Inflammatory macrophage (primary cell): ENCODE measurements around the gene MAP2K7.
"Not testable (repeated sequence)": the region's sequence is repeated elsewhere in the genome, so short reads cannot be mapped to it uniquely, and the experiment has no call there.

Experiments used
- DNase-seq, 2 donors: peaks; one replicate each; pipeline ENCODE4 v3.0.0-alpha.2; 2020 to 2022

The MAP2K7 gene

DNA sequence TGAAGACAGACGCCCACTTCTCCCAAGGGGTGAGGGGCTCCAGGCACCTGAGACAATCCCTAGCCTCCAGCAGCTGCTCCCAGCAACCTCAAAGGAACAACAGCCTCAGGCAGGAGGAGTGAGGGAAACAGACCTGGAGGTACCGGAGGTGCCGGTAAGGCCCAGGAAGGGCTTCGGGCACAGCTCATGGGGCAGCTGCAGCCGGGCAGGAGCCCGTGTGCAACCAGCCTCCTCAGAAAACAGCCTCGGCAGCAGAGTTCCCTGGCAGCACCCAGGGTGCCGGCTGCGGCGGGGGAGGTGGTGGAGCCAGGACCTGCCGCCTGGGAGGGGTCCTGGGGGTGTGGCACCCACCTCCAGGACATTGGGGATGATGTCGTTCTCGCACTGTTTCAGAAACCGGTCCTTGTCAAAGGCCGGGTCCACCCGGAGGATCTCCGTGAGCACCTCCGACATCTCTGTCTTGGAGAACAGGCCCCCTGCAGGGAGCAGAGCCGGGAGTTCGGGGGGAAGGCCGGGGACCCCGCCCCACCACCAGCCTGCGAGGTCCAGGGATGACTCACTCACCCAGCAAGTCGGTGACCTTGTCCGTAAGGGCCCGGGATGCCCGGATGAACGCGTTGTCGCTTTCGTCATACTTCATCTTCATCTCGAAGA is 28.7 kb downstream of the MAP2K7 start:
- no peak for DNase-seq

DNA sequence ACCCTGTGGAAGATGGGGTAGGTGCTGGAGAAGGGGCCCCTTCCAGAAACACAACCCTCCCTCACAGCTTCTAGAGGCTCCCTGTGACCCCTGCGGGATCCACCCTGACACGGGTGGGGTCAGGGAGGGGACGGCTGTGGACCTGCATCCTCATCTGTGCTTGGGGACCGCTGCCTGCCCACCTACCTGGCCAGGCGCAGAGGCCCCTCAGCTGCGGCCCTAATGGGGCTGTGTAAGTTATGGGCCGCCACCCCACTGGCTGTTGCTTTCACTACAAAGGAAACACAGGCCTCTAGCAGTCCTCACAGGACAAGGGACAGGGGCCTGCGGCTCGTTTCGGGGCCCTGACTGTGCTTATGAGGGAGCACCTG is 29.2 kb downstream of the MAP2K7 start:
- DNase-seq, result no peak

GRCh38 chr19:7933411-7933810 is 29.7 kb downstream of the MAP2K7 start:
- DNase-seq, result no peak

DNA sequence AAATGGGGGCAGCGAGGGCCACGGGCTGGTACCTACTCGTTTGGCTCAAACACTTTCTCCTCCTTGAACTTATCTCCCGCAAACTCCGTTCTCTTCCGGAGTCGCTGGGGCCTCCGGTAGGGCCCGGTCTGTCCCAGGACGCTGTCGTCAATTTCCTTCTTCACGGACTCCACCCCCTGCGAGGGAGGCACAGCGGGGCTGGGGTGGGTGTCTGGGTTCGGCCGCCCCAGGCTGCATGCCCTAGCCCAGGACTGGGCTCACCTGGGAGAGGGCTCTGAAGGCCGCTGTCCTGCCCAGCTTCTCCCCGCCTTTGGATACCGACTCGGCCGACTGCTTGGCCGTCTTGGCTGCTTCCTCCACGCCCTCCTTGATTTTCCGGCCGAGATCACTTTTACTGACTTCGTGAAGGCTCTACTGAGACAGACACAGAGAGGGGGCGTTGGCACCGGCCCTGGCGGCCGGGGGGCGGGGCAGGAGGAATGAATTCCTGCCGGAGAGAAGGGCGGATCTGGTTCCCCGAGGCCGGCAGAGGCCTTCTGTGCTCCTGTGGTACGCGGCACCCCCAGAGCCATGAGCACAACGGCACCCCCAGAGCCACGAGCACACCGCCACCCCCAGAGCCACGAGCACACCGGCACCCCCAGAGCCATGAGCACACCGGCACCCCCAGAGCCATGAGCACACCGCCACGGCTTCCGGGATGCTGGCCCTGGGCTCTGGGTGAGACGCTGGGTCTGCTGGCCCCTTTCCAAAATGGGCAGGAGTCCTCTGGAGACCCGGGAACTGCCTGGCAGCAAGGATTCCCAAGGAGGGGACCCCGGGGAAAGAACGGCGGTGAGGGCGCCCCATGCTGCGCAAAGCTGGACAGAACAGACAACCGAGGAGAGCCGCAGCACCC is 30.4 kb downstream of the MAP2K7 start:
- DNase-seq, result no peak

DNA sequence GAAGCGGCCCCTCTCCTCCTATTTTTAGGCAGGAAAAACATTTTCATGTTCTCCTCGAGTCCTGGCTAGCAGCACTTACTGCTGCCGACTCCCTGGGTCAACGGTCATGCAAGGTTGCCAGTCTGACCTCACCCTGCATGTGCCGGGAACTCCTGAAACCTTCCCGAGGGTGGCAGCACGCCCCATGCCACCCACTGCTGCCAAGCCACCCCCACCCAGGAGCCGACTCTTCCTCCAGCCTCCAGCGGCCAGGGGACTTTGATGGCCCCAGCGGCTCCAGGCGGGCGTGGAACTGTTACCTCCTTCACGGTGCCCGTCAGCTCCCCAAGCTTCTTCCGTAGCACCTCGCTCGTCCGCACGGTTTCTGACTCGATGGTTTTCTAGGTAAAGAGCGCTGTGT is 31.1 kb downstream of the MAP2K7 start:
- no peak for DNase-seq

- no peak for DNase-seq
These were observed 37.2 kb downstream of the MAP2K7 start for GRCh38 chr19:7940841-7941240.

DNA sequence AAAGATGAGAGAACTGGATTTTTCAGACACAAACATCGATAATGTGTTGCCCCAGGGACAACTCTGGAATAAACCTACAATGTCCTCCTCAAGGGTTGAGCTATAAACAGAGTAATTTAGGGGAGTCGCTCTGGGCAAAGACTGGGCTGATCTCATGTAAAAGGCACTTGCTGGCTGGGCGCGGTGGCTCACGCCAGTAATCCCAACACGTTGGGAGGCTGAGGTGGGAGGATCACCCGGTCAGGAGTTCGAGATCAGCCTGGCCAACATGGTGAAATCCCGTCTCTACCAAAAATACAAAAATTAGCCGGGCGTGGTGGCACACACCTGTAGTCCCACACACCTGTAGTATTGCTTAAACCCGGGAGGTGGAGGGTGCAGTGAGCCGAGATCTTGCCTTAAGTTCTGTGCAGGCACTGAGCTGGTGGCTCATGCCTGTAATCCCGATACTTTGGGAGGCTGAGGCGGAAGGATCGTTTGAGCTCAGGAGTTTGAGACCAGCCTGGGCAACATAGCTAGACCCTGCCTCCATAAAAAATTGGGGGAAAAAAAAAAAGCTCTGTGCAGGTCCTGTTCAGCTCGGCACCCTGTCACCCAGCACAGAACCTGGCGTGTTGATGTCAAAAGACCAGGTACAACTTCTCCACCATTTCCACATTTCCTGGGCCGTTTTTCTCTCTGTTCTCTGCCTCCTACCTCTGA is 38.4 kb downstream of the MAP2K7 start:
- no peak for DNase-seq

GRCh38 chr19:7942981-7943443 is 39.3 kb downstream of the MAP2K7 start:
- DNase-seq, result no peak

- peak; percentile 100 for DNase-seq
These were observed 39.9 kb downstream of the MAP2K7 start, which contains the start of gene TIMM44 for GRCh38 chr19:7943444-7944176. Gene TIMM44 (minus strand): TSS chr19:7943666. CDS start chr19:7943651, 15 bp downstream.

DNA sequence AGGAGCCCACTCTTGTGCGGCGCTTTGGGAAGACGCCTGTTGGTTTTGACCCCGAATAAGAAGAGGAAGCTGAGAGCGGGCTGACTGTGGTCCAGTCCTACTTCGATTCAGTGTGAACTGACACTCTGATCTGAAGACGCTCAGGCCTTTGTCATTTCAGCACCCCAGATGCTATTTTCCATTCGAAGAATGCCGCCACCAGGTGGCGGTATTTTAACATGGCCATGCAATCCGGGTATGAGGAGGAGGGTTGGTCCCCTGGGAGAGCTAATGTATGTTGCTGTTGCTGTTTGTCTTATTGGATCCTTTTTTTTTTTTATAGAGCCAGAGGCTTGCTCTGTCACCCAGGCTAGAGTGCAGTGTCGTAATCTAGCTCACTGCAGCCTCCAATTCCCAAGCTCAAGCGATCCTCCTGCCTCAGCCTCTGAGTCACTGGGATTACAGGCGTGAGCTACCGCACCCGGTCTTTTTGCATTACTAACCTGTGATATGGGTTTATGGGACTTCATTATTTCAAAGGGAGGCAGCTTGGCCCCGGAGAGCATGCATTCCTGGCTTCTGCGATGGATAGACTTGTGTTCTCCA is 40.6 kb downstream of the MAP2K7 start:
- DNase-seq, result peak; percentile 92 to 94

DNA sequence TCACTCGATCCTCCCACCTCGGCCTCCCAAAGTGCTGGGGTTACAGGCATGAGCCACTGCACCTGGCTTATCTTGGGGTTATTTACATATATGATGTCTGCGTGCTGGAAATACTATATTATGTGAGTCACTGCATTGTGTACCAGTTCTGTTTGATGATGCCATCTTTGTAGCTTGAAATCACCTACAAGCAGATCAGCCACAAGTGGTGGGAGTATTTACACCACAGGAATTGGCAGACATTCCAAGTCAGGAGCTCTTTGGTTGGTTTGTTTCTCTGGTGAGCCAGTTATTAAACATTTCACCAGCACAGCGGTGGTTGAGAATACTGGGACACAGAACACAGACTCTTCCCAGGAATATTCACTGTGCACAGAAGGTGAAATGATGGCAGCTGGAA is 44.3 kb downstream of the MAP2K7 start:
- DNase-seq, result peak in 1 of 2 donors; percentile 20

DNA sequence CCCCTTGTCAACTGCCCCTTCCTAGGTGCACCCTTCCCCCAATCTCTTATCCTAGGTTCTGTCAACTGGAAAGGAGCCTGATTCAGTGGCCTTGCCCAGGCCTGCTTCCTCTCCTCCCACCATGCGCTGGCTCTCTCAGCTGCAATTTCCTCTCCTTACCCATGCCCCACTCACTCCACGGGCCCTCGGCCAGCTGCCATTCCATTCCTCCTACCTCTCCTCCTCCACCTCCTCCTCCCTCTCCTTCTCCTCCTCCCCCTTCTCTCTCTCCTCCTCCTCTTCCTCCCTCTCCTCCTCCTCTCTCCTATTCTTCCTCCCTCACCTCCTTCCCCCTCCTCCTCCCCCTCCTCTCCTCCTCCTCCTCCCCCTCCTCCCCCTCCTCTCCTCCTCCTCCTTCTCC is 49.4 kb downstream of the MAP2K7 start:
- DNase-seq, result peak; percentile 53 to 72

- DNase-seq, result peak in 1 of 2 donors; percentile 7
These were observed 49.9 kb downstream of the MAP2K7 start for GRCh38 chr19:7953576-7953975.

DNA sequence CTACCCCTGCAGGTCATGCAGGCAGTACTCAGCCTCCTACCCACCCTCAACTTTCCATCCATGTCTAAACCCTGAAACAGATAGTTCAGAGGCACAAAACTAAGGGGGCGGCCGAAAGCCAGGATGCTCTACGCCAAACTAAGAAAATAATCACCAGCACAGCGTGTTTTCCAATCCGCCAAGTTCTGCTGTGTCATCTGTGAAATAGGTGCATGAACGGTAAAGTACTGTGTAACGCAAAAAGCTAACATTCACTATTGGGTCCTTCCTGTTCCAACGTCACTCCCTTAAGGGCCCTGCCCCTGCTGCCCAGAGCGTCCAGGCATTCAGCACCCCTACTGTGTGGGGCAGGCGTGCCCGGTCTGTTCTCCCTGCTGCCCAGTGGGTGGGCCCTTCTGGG is 52.0 kb downstream of the MAP2K7 start:
- no peak for DNase-seq

GRCh38 chr19:7959211-7959610 is 55.5 kb downstream of the MAP2K7 start:
- no peak for DNase-seq

GRCh38 chr19:7961082-7961481 is 57.4 kb downstream of the MAP2K7 start:
- not testable (repeated sequence) for DNase-seq

DNA sequence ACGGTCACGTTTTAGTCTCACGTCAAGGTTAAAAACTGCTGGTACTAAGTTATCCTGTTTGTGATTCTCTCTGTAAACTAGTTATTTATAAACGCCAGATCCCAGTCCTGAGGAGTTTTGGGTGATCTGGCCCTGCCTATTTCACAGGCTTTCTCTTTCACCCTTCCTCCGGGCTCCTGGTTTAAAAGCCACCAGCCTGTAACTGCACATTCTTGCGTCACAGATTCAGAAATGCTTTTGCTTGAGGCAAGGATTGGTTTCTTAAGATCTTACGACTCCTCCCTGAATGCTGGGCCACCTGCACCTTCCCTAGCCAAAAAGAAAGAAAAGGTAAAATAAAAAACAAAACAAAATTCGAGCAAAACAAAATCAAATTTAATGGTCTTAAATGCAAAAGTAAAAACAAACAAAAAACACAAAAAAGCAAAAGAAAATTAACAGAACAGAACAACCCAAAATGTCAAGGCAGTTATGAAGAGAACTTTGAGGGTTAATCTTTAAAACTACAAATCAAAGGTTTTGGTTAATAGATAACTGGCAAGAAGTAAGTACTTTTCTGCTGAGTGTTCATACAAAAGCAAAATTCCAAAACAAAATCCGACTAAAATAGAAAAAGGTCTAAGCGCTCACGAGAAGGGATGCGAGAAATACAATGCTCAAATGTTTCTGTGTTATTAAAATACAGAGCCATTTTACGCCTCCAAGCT is 58.4 kb downstream of the MAP2K7 start:
- no peak for DNase-seq

DNA sequence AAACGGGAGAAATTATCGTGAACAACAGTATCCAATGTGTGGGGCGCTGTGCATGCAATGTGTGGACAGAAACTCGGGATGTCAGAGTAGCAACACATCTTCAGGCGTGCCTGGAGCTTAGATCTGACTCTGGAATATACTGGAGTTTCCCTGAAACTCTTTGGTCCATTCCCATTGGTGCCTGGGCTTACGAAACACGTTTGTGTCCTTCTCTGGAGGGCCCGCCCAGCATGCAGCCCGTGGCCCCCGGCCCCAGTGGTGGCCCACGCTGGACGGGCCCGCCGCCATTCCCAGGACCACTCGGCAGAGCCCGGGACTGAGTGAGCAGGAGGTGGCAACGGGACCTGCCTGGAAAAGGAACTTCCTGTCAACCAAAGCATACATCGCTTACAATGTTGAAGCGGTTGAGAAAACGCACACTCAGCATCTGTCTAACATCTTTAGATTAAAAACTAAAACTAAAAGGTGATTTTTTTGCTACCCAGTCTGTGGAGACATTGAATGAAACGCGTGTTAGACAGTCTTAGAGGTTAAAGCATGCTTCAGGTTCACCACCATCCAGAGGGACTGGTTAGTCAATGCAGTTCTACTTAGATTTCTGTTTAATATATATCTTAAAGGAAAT is 59.1 kb downstream of the MAP2K7 start:
- DNase-seq, result no peak

DNA sequence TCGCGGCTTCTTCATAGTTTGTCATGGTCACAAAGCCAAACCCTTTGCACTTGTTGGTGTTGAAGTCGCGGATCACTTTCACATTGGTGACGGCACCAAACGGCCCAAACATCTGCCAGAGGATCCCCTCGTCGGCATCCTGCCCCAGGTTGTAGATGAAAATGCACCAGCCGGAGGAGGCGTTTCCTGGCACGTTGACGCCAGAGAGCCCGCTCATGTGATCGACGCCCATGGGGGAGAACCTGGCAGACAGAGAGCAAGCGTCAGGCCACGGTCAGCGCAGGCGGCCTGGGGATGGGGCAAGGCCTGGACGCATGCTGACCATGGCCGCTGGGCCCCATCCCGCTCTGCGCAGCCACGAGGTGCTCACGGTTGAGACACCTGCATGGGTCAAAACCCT is 59.9 kb downstream of the MAP2K7 start:
- DNase-seq, result no peak
